Stimulated activated naive B cell treated with anti-CD40 and anti-IgM and Interleukin-4, amounts not matched to agents 10 μg/mL and 1 μg/mL and 100 μg/mL, for 72 hours (primary cell): ENCODE measurements around the gene CFLAR.

ENCODE experiments used
- ATAC-seq, 2 donors: fragments of 150-1000 bp; cut with Tn5 transposase; replicated peaks; 2 replicates each; pipeline ENCODE4 v1.10.0; 2021; ENCODE audit warnings: moderate library complexity in 1 of 2
- DNase-seq: peaks from one replicate; pipeline ENCODE4 v3.0.0; 2021
- H3K27ac Mint-ChIP-seq: one replicate; pipeline ENCODE4 v1.8.0; 2022; ENCODE audit warnings: mild to moderate bottlenecking, mixed read lengths
- H3K27me3 Mint-ChIP-seq, 2 donors: one replicate each; pipeline ENCODE4 v1.8.0; 2022; ENCODE audit warnings: mixed read lengths in 2 of 2
- H3K36me3 Mint-ChIP-seq, 2 donors: one replicate each; pipeline ENCODE4 v1.8.0; 2022; ENCODE audit warnings: mixed read lengths in 2 of 2, mild to moderate bottlenecking in 1 of 2
- H3K4me1 Mint-ChIP-seq, 2 donors: one replicate each; pipeline ENCODE4 v1.8.0; 2022; ENCODE audit warnings: mixed read lengths in 2 of 2, mild to moderate bottlenecking in 1 of 2
- H3K4me3 Mint-ChIP-seq, 2 donors: one replicate each; pipeline ENCODE4 v1.8.0; 2022; ENCODE audit warnings: mild to moderate bottlenecking in 2 of 2, mixed read lengths in 2 of 2, moderate library complexity in 1 of 2
- H3K9me3 Mint-ChIP-seq, 2 donors: one replicate each; pipeline ENCODE4 v1.8.0; 2022; ENCODE audit warnings: mixed read lengths in 2 of 2, mild to moderate bottlenecking in 1 of 2

The CFLAR gene

DNA sequence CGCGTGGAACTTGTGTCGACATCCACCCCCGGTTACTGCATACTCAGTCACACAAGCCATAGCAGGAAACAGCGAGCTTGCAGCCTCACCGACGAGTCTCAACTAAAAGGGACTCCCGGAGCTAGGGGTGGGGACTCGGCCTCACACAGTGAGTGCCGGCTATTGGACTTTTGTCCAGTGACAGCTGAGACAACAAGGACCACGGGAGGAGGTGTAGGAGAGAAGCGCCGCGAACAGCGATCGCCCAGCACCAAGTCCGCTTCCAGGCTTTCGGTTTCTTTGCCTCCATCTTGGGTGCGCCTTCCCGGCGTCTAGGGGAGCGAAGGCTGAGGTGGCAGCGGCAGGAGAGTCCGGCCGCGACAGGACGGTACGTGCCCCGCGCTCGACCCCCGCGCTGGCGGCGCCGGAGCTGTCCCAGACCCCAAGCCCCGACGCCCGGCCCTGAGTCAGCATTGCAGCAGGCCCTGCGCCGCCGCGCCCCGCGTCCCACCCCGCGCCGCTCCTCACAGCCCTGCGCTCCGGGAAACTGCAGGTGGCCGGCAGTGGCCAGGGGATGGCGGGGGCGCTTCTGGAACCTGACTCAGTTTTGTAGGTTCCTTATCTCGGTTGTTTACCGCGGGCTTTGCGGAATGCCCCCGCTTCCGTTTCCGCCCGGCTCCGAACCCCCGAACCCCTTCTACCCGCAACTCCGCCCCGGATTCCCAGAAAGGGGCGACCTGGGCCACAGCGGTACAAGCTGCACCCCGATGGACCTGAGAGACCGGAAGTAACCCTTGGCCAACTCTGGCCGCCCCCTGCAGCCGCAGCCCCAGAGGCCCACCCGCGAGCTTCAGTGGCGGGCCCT is at the start of gene CFLAR:
TSS of gene CFLAR (plus strand) at position 50 of the 844 bp plus-strand sequence. CDS start 13,702 bp downstream, outside the sequence.
- peak within 1 kb of the TSS; percentile 99 for H3K27ac Mint-ChIP-seq
- peak within 1 kb of the TSS; percentile 87 to 97 for H3K4me3 Mint-ChIP-seq
- H3K4me1 Mint-ChIP-seq = peaks cover 28 to 56% of the 10 kb centered on the region in 2 donors
- DNase-seq (peak; percentile 76), ATAC-seq (peak; percentile 28 to 41)
- H3K27me3 Mint-ChIP-seq = no peaks in the 10 kb centered on the region
- H3K9me3 Mint-ChIP-seq = peaks cover 0 to 3% of the 10 kb centered on the region in 2 donors
- peaks cover 16 to 32% of the 10 kb centered on the region in 2 donors for H3K36me3 Mint-ChIP-seq

DNA sequence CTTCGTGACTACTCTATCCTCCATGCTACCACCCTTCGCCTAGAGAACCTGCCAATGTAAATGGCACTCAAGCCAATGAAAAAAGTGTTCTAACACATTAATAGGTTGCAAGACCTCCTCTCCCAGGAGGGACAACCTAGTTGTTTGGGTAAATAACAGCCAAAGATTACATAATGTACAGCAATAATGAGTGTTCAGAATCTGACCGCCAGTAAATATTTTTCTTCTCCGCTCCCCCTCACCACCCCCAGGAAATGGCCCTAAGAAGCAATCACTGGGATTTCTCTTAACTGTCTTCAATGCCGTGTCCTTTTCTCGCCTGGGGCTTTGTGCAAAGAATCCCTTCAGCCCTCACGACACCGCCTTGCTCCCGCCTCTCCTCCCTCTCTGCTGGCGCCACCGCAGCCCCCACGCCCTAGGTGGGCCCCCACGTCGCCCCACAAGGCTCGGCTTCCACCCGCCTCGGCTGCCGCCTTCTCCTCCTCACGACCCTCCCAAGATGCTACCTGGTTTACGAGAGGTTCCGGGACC is 45.0 kb upstream of the CFLAR start:
- Mint-ChIP-seq H3K27ac (peak overlapping the region; percentile 94), H3K4me3 (peak overlapping the region; percentile 92 to 94), H3K4me1 (peaks cover 21 to 50% of the 10 kb centered on the region in 2 donors), H3K9me3 (no peaks in the 10 kb centered on the region), H3K27me3 (no peaks in the 10 kb centered on the region), H3K36me3 (peaks cover 3% of the 10 kb centered on the region in 2 donors)
- peak; percentile 28 to 31 for ATAC-seq
- no peak for DNase-seq

DNA sequence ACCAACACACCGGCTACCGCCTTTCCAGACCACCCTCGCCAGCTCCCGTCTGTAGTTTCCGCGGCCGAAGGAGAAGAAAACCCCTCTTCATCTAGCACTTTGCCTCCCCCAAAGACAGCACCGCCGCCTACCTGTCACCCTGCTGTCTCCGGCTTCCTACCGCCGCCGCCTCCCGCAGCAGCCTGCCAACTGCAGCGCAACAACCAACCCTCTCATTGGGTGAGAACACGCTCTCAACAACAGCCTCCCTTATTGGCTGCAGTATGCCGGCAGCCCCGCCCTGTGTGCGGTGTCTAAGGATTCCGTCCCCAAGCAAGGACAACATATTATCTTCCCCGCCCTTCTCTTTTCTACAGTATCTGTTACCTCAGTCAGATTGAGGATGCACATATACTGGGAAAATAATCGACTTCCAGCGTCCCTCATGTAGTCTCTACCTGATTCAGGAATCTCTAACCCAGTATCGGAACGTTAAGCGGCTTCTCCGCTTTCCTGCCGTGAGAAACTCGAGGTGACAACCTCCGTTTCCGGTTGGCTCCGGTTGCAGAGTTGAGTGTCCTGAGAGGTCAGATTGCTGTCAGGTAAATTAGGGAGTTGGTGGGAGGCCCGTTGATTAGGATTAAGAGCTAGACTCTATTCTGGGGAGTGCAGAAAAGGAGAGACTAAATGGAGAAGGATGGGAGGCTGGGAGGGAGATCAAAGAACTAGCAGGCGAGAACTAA is 44.3 kb upstream of the CFLAR start, which contains the start of the genes HYCC2 and NDUFB3:
TSS of gene HYCC2 (minus strand) at position 193 of the 722 bp plus-strand sequence. CDS start 47,662 bp downstream, outside the sequence.
TSS of gene NDUFB3 (plus strand) at position 523 of the 722 bp plus-strand sequence. CDS start 6,882 bp downstream, outside the sequence.
- peak; percentile 99 for ATAC-seq
- Mint-ChIP-seq H3K4me1 (peaks cover 21 to 46% of the 10 kb centered on the region in 2 donors), H3K4me3 (peak within 1 kb of the TSS; percentile 92 to 94), H3K9me3 (no peaks in the 10 kb centered on the region), H3K27me3 (no peaks in the 10 kb centered on the region), H3K27ac (peak within 1 kb of the TSS; percentile 94), H3K36me3 (peaks cover 3% of the 10 kb centered on the region in 2 donors)
- peak; percentile 92 for DNase-seq

DNA sequence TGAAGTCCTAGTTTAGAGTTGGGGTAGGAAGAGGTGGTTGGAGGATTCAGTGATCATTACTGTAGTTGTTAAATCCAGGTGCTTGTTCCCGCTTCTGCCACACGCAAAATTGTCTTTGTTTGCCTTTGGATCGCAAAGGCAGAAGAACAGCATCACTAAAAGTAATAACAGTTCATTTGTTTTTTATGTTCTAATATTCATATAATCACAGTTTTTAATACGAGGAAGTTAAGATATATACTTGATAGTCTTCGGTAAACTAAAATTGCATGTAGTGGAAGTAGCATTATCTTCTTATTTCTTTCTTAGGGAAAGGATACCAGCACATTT is 43.8 kb upstream of the CFLAR start:
- H3K4me1 Mint-ChIP-seq = peaks cover 21 to 42% of the 10 kb centered on the region in 2 donors
- H3K4me3 Mint-ChIP-seq = peak overlapping the region; percentile 92 to 94
- DNase-seq = no peak
- peak overlapping the region; percentile 94 for H3K27ac Mint-ChIP-seq
- peaks cover 3% of the 10 kb centered on the region in 2 donors for H3K36me3 Mint-ChIP-seq
- ATAC-seq = peak; percentile 2 to 3
- H3K9me3 Mint-ChIP-seq = no peaks in the 10 kb centered on the region
- no peaks in the 10 kb centered on the region for H3K27me3 Mint-ChIP-seq

DNA sequence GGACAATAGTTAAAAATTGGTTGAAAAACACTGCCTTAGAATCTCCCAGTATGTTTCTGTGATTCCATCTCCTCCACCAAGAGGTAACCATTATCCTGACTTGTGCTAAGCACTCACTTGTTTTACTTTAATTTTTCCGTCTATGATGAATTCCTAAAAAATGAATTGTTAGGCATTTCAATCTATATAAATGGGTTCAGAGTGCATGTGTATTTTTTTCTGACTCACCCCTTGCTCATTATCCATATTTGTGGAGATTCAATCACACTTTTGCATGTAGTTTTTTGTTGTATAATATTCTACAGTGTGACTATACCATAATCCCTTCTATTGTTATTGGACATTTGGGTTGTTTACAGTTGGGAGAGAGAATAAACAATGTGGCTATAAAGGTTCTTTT is 42.9 kb upstream of the CFLAR start:
- peaks cover 3% of the 10 kb centered on the region in 2 donors for H3K36me3 Mint-ChIP-seq
- H3K4me3 Mint-ChIP-seq = peak overlapping the region; percentile 55 to 62
- H3K9me3 Mint-ChIP-seq = no peaks in the 10 kb centered on the region
- H3K27ac Mint-ChIP-seq = no peak overlapping the region
- no peaks in the 10 kb centered on the region for H3K27me3 Mint-ChIP-seq
- DNase-seq (no peak), ATAC-seq (no peak)
- H3K4me1 Mint-ChIP-seq = peaks cover 22 to 45% of the 10 kb centered on the region in 2 donors

DNA sequence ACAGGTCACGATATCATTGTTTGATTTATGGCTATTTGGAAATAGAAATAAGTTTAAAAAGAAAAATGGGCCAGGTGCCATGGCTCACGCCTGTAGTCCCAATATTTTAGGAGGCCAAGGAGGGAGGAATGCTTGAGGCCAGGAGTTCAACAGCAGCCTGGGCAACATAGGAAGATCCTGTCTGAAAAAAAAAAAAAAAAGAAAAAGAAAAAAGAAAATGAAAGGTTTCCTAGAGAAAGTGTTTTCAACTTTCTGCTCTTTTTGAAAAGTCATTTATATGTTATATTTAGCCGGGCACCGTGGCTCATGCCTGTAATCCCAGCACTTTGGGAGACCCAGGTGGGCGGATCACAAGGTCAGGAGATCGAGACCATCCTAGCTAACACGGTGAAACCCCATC is 41.0 kb upstream of the CFLAR start:
- no peak overlapping the region for H3K27ac Mint-ChIP-seq
- ATAC-seq (no peak), DNase-seq (no peak)
- H3K4me1 Mint-ChIP-seq = peaks cover 13 to 30% of the 10 kb centered on the region in 2 donors
- no peaks in the 10 kb centered on the region for H3K27me3 Mint-ChIP-seq
- no peaks in the 10 kb centered on the region for H3K9me3 Mint-ChIP-seq
- H3K4me3 Mint-ChIP-seq = no peak overlapping the region
- H3K36me3 Mint-ChIP-seq = peaks cover 4% of the 10 kb centered on the region in 2 donors

DNA sequence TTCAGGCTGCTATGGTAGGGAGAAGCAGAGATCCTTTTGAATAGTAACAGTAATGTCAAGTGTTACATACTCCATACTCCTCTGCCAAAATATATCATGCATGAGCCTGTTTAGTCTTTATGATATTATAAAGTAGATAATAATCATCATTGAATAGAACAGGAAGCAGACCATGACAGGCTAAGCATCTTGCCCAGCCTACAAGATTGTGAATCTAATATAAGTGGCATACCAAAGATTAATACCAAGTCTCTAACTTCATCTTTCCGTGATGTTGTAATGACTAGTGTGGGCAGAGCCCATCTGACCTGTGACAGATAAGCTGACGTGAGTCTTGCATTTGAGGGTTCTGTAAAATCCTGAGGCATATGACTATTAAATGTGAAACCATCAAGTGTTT is 31.1 kb upstream of the CFLAR start:
- peak overlapping the region; percentile 51 for H3K27ac Mint-ChIP-seq
- no peaks in the 10 kb centered on the region for H3K27me3 Mint-ChIP-seq
- ATAC-seq = no peak
- no peak overlapping the region for H3K4me3 Mint-ChIP-seq
- no peaks in the 10 kb centered on the region for H3K4me1 Mint-ChIP-seq
- no peaks in the 10 kb centered on the region for H3K9me3 Mint-ChIP-seq
- no peak for DNase-seq
- peaks cover 6 to 19% of the 10 kb centered on the region in 2 donors for H3K36me3 Mint-ChIP-seq

DNA sequence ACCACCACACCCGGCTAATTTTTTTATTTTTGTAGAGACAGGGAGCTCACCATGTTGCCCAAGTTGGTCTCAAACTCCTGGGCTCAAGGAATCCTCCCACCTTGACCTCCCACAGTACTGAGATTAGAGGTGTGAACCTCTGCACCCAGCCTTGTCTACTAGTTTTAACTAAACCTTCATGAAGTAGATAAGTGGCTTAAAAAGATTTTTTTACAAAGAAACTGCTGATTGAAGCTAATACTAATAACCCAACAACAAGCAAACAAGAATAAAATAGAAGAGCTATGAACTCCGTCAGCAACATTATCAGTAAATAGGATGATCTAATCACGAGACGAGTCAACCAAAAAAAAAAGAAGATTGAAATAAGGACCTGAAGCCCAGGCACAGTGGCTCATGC is 25.4 kb upstream of the CFLAR start:
- Mint-ChIP-seq H3K27ac (no peak overlapping the region), H3K4me3 (no peak overlapping the region), H3K36me3 (peaks cover 8 to 16% of the 10 kb centered on the region in 2 donors), H3K9me3 (no peaks in the 10 kb centered on the region), H3K27me3 (no peaks in the 10 kb centered on the region), H3K4me1 (peaks cover 0 to 4% of the 10 kb centered on the region in 2 donors)
- ATAC-seq = no peak
- DNase-seq = no peak

DNA sequence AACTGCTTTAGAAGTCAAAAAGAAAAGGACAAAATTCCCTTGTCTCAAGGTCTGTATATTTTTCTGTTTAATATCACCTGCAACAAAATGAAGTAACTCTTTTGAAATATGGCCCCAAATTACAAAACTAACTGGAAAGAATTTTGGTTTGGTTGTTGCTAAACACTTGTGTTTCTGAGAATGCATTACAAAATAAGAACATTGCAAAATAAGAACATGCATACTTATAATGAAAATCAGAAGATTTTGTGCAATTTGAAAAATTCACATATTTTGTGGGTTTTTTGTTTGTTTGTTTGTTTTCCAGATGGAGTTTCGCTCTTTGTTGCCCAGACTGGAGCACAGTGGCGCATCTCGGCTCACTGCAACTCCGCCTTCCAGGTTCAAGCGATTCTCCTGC is 22.4 kb upstream of the CFLAR start:
- H3K36me3 Mint-ChIP-seq = peaks cover 4 to 5% of the 10 kb centered on the region in 2 donors
- H3K4me3 Mint-ChIP-seq = no peak overlapping the region
- DNase-seq (no peak), ATAC-seq (no peak)
- no peak overlapping the region for H3K27ac Mint-ChIP-seq
- H3K9me3 Mint-ChIP-seq = no peaks in the 10 kb centered on the region
- no peaks in the 10 kb centered on the region for H3K27me3 Mint-ChIP-seq
- H3K4me1 Mint-ChIP-seq = peaks cover 0 to 4% of the 10 kb centered on the region in 2 donors

DNA sequence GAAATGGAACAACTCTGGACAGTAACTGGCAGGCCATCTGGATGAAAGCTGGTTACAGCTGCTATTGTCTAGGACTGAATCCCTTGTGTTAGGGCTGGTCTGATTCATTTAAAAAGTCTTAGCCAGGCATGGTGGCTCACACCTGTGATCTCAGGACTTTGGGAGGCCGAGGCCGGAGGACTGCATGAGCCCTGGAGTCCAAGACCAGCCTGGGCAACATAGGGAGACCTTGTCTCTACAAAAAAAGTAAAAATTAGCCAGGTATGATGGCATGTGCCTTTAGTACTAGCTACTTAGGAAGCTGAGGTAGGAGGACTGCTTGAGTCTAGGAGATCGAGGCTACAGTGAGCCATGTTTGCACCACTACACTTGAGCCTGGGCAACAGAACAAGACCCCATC is 15.5 kb upstream of the CFLAR start:
- Mint-ChIP-seq H3K4me3 (no peak overlapping the region), H3K4me1 (no peaks in the 10 kb centered on the region), H3K27ac (no peak overlapping the region), H3K9me3 (no peaks in the 10 kb centered on the region), H3K36me3 (peaks cover 0 to 1% of the 10 kb centered on the region in 2 donors), H3K27me3 (no peaks in the 10 kb centered on the region)
- no peak for ATAC-seq
- no peak for DNase-seq

DNA sequence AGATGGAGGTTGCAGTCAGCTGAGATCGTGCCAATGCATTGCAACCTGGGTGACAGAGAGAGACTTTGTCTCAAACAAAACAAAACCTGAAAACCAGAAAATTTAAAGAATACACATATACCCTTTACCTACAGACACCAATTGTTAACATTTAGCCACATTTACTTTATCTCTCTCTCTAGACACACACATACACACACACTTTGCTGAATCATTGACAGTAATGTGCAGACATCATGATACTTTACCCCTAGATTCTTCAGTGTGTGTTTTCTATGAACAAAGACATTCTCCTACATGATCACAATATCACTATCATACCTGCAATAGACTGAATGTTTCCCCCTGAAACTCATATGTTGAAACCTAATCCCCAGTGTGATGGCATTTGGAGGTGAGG is 10.2 kb upstream of the CFLAR start:
- Mint-ChIP-seq H3K4me1 (no peaks in the 10 kb centered on the region), H3K27me3 (no peaks in the 10 kb centered on the region), H3K36me3 (peaks cover 4 to 8% of the 10 kb centered on the region in 2 donors), H3K27ac (no peak overlapping the region), H3K4me3 (no peak overlapping the region), H3K9me3 (peaks cover 0 to 1% of the 10 kb centered on the region in 2 donors)
- no peak for DNase-seq
- no peak for ATAC-seq

DNA sequence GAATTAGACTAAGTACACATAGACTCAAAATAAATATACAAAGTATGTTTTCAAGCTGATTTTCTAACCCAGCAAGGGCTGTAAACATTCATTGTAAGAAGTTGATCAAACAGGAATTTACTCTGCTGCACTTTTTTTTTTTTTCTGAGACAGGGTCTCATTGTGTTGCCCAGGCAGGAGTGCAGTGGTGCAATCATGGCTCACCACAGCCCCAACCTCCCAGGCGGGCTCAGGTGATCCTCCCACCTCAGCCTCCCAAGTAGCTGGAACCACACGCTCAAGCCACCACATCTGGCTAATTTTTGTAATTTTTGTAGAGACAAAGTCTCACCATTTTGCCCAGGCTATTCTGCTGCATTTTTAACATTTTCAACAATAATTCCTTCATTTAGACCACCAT is 8.3 kb upstream of the CFLAR start:
- Mint-ChIP-seq H3K27me3 (no peaks in the 10 kb centered on the region), H3K4me3 (no peak overlapping the region), H3K27ac (no peak overlapping the region), H3K9me3 (peaks cover 0 to 1% of the 10 kb centered on the region in 2 donors), H3K36me3 (peaks cover 4 to 8% of the 10 kb centered on the region in 2 donors), H3K4me1 (no peaks in the 10 kb centered on the region)
- no peak for DNase-seq
- ATAC-seq = no peak

DNA sequence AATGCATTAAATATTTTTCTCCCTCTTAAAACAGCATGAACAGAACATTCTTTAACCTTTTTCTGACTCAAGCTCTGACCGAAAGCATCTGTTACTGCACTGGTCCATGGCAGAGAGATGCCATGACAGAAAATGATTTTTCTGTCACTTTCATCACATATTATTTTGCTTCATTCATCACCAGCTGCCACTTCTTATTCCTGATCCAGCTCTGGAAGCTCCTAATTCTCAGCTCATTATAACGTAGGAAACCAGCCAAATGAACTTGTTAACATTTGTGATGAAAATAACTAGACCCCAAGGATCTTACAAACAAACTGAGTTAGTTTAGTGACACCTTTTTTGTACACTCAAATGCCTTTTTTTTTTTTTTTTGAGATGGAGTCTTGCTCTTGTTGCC is 7.6 kb upstream of the CFLAR start:
- ATAC-seq (no peak), DNase-seq (no peak)
- peaks cover 2 to 6% of the 10 kb centered on the region in 2 donors for H3K4me1 Mint-ChIP-seq
- H3K27ac Mint-ChIP-seq = no peak overlapping the region
- no peaks in the 10 kb centered on the region for H3K27me3 Mint-ChIP-seq
- H3K36me3 Mint-ChIP-seq = peaks cover 5 to 8% of the 10 kb centered on the region in 2 donors
- no peak overlapping the region for H3K4me3 Mint-ChIP-seq
- H3K9me3 Mint-ChIP-seq = peaks cover 0 to 1% of the 10 kb centered on the region in 2 donors

DNA sequence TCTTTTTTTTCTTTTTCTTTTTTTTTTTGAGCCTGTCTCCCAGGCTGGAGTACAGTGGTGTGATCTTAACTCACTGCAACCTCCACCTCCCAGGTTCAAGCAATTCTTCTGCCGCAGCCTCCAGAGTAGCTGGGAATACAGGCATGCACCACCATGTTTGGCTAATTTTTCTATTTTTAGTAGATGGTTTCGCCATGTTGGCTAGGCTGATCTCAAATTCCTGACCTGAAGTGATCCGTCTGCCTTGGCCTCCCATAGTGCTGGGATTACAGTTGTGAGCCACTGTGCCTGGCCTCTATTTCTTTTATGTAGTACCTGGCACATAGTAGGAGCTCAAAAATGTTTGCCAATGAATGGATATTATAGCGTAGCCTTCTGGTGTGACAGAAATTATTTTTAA is 6.8 kb upstream of the CFLAR start:
- Mint-ChIP-seq H3K9me3 (peaks cover 0 to 1% of the 10 kb centered on the region in 2 donors), H3K4me1 (peaks cover 6 to 12% of the 10 kb centered on the region in 2 donors), H3K27ac (no peak overlapping the region), H3K27me3 (no peaks in the 10 kb centered on the region), H3K36me3 (peaks cover 6 to 8% of the 10 kb centered on the region in 2 donors), H3K4me3 (no peak overlapping the region)
- ATAC-seq (no peak), DNase-seq (no peak)
